GM12873 (cell line): Measurements from ENCODE around the gene MID2.

Experiments
- CTCF ChIP-seq: IDR thresholded peaks from 2 replicates; pipeline ENCODE4 v1.5.1; 2012; ENCODE audit warnings: low read depth, mild to moderate bottlenecking, moderate library complexity, low read length, control low read depth; ENCODE audit not compliant: insufficient read depth; ENCODE audit errors: missing control alignments

MID2 gene

GRCh38 chrX:107935200-107935599 is 109.5 kb downstream of the MID2 start:
- no peak for TF ChIP-seq CTCF

DNA sequence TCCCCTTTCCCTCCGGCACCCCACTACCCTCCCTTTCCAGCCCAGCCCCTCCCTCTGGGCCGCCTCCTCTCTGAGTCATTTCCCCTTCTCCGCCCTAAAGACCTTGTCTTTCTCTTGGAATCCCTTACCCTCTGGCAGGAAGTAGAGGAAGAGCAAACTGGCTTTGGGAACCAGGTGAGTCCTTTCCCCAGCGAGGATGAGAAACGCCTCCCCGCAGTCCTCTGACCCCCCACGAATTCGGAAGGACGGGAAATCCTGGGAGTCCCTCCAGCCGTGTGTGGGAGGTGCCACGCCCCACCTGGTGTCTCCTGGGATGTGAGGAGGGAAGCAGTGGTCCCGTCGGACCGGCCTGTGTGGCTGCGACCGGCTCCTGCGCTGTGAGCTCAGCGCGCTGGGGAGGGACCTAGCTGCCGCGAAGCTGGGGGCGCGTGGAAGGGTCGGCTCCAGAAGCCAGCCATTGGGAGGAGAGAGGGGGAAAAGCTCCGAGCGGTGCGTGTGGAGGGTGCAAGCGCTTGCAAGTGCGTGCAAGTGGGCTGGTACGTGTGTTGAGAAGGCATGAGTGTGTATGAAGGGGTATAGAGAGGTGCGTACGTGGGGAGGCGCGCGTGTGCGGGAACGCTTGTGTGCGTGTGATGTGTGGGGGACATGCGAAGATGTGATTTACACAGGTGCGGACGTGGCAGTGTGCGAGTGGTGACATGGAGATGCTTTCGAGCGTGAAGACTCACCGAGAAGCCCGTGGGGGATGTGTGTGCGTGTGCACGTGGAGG is 110.2 kb downstream of the MID2 start:
- no peak for TF ChIP-seq CTCF

GRCh38 chrX:107936434-107936730 is 110.7 kb downstream of the MID2 start:
- TF ChIP-seq CTCF, result no peak

DNA sequence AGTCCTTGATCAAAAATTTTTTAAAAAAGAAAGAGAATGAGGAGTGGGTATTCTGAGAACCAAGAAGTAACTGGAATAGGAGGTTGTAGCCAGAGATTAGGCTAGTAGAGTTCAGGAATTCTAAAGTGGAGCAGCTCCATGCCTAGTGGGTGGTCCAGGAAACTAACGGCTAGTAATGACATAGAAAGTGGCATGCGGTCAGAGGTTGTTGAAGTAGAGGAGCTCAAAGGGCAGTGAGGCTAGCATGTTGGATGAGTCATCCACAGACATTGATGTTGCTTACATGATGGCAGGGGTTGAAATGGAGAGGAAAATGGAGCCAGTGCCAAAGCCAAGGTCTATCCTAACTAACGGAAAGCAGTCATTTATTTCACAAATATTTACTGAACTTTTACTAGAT is 114.4 kb downstream of the MID2 start:
- no peak for TF ChIP-seq CTCF

- no peak for TF ChIP-seq CTCF
These were observed 143.0 kb downstream of the MID2 start for GRCh38 chrX:107968623-107969022.

- no peak for TF ChIP-seq CTCF
These were observed 144.4 kb downstream of the MID2 start for GRCh38 chrX:107970073-107970472.

GRCh38 chrX:107971636-107972035 is 146.0 kb downstream of the MID2 start:
- no peak for TF ChIP-seq CTCF
